GM21447 (cell line): ENCODE measurements around the gene RARA.
"Not testable (repeated sequence)": the region's sequence is repeated elsewhere in the genome, so short reads cannot be mapped to it uniquely, and the experiment has no call there.

Source experiments
- ATAC-seq: cut with Tn5 transposase; IDR thresholded peaks from one replicate; pipeline ENCODE4 v1.9.1; 2021; ENCODE audit not compliant: unreplicated experiment

Gene RARA

DNA sequence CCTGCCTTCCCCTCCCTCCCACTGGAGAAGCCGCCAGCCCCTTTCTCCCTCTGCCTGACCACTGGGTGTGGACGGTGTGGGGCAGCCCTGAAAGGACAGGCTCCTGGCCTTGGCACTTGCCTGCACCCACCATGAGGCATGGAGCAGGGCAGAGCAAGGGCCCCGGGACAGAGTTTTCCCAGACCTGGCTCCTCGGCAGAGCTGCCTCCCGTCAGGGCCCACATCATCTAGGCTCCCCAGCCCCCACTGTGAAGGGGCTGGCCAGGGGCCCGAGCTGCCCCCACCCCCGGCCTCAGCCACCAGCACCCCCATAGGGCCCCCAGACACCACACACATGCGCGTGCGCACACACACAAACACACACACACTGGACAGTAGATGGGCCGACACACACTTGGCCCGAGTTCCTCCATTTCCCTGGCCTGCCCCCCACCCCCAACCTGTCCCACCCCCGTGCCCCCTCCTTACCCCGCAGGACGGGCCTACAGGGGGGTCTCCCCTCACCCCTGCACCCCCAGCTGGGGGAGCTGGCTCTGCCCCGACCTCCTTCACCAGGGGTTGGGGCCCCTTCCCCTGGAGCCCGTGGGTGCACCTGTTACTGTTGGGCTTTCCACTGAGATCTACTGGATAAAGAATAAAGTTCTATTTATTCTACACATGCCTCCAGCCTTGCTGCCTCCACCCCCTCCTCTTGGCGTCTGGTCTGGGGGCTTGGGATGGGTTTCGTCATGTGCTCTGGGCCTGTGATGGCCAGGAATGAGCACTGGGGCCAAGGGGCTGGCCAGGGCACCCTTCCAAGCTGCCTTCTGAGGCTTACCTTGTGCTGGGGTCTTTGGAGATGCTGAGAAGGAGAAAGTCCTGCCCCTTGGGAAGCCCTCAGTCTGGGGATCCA lies 48.3 kb downstream of the RARA start:
- no peak for ATAC-seq

DNA sequence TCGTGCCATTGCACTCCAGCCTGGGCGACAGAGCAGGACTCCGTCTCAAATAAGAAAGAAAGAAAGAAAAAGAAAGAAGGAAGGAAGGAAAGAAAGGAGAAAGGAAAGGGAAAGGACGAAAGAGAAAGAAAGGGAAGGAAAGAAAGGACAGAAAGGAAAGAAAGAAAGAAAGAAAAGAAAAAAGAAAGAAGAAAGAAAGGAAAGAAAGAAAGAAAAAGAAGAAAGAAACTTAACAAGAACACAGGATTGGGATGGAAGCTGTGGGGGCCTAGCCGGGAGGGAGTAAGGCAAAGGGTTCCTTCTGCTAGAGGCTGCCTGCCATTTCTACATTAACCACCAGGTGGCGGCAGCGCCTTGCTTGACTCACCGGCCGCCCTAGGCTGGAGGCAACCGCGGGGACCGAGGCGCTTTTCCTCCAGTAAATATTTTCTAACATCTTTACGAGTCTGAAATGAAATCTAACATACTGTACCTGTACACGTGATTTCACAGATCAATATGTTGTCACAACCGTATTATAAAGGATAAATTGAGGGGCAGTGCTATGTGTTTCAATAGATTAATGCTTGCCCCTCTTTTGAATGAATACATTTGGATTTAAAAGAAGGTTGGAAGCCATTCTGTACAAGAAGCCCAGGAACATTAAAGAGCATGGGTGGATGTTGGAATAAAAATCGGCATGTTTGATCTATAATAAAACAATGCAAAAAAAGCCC lies 49.5 kb downstream of the RARA start:
- ATAC-seq = no peak

DNA sequence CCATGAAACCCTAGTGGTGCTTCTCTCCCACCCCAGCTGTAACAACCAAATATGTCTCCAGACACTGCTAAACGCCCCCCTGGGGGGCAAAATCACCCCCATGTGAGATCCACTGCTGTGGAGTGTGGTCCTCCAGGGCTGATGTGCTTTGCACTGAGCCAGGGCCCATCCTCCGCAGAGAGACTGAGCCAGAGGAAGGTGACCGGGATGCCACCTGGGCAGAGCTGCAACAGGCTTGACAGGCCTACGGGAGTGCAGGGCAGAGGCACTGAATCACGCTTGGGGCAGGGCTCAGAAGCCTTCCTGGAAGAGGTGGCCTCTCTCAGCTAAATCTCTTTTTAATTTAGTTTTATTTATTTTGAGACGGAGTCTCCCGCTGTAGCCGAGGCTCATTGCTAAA lies 51.1 kb downstream of the RARA start:
- ATAC-seq = no peak

DNA sequence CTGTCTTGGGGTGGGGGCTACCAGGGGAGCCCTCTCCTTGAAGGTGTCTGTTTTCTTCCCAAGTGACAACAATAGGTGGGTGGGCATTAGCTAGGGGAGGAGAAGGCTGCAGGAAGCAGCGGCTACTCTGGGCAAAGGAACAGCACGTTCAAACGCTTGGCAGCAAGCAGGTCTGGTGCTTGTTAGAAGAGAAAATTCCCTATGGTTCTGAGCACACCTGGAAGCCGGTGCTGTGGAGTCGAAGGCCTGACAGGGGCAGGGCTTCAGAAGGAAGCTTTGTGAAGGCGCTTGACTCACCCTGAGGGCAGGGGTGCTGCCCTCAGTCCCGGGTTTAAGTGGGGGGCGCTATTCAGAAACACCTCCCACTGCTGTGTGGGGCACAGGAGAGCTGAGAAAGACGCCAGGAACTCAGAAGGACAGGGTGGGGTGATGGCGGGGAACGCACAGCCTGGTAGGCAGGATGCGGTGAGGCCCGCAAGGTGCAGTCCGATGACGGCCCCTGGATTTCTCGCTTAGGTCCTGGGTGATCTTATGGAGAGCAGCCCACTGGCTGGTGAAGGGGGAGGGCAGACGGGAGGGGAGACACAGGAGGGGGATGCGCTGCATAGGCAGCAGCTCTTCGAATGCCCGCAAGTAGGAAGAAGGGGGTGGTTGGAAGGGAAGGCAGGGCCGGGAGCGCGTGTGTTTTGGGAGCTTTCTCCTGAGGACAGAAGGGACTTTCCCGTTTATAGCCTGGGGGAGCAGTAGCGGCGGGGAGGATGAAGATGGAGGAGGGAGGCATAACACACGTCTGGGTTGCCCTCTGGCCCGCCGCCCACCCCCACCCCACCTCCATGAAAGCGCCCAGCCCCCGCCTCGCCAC lies 52.3 kb downstream of the RARA start:
- no peak for ATAC-seq

DNA sequence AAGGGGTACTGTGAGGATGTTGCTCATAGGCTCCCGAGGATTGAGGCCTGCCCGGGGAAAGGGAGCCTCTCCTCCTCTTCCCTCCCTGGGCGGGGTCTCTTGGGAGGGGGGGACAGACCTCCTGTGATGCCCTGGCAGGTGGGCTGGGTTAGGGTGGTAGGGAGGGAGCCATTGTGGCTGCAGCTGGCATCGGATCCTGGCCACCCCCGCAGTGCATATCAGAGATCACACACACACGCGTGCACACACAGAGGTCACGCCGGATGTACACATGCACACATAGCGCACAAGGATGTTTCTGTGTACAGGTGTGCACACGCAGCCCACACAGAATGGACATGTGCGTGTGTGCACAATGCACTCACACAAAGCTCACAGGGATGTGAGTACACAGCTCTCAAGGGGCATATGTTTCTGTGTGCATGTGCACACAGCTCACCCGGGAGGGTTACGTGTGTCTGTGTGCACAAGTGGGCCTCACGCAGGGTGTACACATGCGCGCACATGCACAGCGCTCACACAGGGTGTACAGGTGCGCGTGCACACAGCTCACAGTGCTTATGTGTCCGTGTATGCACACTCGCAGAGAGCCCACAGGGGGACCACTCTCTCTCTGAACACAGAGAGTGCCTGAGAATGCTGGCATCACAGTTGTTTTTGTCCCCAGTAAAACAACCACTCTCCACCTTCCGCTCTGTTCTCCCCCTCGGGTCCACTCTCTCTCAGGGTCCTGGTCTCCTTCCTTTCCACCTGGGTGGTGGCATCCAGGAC lies 53.1 kb downstream of the RARA start:
- ATAC-seq = no peak

DNA sequence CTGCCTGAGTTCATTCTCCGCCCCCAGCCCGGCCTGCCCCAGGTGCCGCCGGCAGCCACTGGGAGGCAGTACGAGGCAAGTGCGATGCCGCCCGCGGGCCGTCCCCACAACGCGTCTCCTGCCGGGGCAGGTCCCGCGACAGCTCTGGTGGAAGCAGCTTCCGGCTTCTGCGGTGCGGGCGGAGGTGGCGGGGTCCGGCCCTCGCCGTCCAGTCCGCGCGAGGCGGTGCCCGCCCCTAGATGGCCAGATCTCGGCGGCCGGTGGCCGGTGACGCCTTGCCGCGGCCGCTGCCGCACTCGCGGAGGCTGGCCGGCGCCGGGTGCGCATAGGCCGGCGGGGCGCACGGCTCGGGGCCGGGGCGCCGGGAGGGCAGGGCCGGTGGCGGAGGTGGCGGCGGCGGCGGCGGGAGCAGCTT lies 53.7 kb downstream of the RARA start:
- ATAC-seq = peak; percentile 55

DNA sequence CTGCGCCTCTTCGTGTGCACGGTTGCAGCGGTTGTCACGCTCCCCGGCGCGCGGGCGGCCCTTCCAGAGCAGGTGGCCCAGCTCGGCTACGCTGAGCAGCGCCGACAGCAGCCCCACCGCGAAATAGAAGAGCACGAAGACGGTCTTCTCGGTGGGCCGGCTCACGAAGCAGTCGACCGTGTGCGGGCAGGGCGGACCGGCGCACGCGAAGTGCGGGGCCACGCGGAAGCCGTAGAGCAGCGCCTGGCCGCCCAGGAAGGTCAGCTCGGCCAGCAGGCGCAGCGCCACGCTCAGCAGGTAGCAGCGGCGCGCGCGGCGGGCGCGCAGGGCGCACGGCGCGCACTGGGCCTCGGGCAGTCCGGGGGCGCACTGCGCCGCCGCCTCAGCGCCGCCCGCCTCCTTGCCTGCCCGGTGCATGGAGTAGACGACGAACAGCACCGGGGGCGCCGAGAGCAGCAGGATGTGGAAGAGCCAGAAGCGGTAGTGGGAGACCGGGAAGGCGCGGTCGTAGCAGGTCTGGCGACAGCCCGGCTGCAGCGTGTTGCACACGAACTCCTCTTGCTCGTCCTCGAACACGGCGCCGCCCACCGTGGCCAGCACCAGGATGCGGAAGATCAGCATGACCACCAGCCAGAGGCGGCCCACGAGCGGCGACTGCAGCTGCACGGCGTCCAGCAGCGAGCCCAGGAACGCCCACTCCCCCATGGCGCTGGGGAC lies 54.3 kb downstream of the RARA start:
- peak; percentile 27 for ATAC-seq

DNA sequence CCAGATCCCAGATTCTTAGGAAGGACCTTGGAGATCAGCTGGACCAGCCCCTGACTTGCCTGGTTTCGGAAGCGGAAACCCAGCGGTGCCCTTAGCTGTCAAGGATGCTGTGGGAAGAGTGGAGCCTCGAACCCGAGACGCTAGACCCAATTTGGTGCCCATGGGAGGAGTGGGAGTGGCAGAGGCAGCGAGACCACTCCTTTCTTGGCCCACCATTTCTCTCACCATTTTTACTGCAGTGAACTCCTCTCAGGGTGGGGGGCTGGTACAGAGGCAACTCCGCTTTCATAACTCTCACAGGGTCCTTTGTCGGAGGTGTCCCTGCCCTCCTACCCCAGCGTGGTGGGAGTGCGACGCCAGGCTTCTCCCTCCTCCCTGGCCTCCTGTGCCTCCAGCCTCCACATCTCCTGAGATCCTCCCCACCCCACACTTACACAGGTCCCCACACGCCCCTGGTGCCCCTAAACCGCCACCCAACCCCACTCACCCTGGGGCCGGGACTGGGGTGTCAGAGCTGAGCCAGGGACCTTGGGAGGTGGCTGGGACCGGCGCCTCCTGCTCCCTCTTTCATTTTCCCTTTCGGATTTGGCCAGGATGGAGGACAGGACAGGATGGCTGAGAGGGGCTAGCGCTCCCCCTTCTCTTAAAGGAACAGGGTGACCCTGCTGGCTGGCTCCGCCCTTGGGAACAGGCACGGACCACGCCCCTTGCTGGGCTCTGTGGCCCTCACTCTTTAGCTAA lies 55.3 kb downstream of the RARA start, which contains the start of gene GJD3:
Gene GJD3, minus strand, starts transcription at position 617 of the 741 bp plus-strand sequence. CDS start 922 bp downstream, outside the sequence.
- no peak for ATAC-seq

DNA sequence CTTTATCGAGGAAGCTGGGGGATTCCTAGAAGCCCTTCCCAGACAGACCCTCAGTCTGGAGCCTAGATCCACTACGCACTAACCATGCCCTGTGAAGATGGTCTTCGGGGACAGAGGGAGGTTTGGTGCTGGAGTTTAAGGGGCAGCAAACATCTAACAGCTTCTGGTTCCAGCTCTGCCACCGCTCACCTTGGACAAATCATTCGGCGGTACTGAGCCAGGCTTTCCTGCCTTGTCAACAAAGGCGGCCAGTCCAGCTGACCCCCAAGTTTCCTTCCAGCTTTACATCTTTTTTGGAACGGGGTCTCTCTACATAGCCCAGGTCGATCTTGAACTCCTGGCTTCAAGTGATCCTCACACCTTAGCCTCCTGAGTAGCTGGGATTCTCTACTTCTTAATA lies 55.9 kb downstream of the RARA start:
- ATAC-seq = no peak

DNA sequence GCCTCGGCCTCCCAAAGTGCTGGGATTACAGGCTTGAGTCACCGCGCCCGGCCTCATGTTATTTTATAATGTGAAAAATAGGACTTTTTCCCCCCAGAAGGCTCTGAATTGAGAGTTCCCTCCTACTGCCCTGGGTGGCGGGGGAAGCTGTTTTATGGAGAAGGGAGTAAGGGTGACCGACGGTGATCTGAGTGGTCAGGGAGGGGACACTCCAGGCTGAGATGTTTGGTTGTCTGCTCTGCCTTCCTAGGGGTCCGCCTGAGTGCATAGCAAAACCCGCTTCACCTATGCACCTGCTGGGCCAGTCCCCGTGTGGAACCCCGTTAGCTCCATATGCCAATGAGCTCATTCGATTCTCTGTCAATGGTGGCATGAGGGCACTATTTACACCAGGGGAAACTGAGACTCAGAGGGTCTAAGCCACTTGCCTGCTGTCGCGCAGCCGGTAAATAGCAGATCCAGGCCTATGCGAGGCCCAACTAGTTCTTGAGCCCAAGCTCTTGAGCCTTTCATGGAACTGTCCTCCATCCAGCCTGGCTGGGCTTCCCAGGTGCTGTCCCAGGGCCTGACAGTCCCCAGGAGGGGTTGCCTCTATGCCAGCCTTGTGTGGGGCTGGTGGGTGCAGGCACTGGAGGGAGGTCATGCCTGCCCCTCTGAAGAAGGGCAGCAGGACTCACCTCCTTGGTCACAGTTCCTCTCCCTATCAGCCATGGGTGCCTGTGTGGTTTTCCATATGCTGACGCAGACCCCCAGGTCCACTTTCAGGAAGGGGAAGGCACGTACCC lies 57.3 kb downstream of the RARA start:
- ATAC-seq = no peak

DNA sequence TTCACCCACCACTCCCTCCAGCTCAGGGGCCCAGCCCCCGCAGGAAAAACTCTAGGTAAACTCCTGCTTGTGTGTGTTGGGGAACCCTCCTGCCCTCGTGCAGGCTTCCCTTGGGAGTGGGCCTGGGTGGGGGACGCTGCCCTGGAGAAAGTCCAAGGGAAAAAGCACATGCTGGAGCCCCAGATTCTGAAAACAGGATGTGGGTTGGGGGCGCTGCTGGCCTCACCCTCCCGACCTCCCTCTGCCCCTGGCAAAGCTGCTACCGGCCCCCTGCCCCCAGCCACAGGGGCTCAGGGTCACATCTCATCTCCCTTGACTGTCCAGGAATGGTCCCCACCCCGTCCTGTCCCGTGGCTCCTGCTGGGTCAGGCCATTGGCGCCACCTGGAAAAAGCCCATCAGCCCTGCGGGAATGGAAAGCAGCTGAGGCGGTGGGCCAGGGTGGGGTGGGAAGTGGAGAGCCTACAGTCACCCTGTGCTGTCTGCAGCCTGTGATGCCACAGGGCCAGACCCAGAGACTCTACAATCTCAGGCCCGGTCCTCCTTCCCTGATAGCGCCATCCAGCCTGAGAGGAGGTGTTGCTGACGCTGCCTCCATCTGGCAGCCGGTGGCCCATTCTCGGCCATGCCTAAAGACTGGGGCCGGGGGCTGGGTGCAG lies 58.0 kb downstream of the RARA start:
- no peak for ATAC-seq

DNA sequence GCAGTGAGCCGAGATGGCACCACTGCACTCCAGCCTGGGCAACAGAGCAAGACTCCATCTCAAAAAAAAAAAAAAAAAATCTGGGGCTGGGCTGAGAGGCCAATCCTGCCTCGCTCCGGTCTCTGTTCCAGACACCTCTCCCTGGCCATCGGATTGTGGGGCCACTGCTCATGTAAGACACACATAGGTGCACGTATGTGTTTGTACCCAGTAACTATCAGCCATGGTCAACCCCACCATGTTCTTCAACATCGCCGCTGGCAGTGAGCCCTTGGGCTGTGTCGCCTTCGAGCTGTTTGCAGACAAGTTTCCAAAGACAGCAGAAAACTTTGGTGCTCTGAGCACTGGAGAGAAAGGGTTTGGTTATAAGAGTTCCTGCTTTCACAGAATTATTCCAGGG lies 58.7 kb downstream of the RARA start:
- not testable (repeated sequence) for ATAC-seq

DNA sequence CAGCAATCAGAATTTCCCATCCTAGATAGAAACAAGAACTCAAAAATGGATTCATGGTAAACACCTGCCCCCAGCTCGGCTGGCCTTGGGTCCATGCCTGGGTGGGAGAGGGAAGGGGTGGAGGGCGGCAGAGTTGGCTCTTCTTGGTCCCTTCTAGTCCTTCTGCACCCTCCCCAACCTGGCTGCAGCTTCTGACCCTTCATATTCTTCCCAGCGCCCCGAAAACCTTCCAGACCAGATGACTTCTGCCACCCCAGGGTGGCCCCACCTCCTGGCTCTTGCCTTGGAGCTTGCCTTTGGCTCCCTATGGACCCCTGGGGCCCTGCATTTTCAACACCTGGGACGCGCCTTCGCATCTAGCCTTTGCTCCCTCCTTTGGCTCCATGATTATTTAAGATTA lies 60.9 kb downstream of the RARA start:
- no peak for ATAC-seq

DNA sequence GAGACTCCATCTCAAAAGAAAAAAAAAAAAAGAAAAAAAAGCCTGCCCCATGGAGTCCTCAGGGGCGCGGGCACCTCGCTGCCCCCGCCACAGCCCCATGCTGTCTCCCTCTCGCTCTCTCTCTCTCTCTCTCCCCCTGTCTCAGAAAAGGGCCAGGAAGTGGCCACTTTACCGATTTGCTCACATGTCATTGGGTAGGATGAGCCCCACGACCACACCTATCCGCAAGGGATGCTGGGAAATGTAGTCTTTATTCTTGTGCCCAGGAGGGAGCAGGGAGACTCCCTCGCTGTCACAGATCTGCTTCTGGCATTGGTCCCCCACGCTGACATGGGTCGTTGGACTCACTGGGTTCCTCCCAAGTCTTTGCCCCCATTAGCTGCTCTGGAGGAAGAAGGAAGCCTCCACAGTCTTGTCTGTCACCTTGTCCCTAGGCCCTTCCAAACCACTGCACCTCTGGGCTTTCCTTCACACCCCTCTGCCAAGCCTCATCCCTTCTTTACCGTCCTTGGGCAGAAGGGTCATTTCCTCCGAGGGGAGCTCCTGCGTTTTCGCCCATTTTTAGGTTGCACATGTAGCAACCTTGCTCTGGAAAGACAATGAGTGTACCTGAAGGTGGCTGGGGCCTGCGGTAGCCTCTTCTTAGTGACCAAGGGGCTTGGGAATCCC lies 62.4 kb downstream of the RARA start:
- ATAC-seq = no peak

DNA sequence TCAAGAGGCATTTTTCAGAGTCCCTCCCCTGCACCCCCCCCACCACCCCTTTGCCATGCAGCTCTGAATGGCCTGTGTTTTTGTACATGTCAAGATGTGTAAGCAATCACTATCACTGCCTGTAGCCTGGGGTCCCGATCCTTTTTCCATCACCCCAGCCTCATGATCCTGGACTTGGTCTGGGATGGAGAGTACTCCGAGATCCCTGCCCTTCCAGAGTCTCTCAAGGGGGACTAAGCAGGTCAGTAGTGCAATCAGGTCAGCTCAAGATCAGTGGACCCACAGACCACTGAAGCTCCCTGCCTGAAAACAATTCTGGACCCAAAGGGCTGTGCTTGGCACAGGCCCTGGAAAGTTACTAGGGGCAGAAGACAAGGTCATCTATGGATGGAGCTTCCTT lies 63.1 kb downstream of the RARA start:
- no peak for ATAC-seq

DNA sequence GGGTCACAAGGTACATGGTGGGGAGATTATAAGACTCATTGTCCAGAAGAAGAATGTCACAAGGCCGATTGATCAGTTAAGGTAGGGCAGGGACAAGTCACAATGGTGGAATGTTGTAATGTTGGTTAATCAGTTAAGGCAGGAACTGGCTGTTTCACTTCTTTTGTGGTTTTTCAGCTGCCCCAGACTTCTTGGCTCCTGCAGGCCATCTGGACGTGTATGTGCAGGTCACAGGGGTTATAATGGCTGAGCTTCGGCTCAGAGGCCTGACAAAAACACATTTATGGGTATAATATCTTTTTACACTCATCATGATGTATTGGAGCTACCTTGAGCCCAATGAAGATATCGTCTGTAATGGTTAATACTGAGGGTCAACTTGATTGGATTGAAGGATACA lies 63.7 kb downstream of the RARA start:
- ATAC-seq = not testable (repeated sequence)

DNA sequence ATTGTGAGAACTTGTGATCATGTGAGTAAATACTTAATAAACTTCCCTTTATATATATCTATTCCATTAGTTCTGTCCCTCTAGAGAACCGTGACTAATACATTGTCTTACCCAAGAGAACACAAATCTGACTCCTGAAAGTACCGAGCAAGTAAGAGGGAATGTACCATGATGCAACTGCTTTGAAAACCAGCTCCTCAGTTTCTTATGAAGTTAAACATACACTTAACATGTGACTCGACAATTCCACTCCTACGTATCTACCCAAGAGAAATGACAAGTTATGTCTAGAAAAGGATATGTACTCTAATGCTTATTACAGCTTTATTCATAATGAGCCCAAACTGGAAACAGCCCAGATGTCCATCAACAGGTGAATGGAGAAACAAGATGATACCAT lies 64.3 kb downstream of the RARA start:
- ATAC-seq = no peak
